Measurements from ENCODE around the gene PHTF2.

The PHTF2 gene

GRCh38 chr7:77811516-77812289, 13.1 kb downstream of the PHTF2 start:
- no peak overlapping the region for H3K4me3 ChIP-seq (ENCODE audit: low read depth, low read length)
- DNase-seq (ENCODE audit: low read depth), result no peak
- no peak for TF ChIP-seq CTCF (IDR thresholded peaks at IDR 0.05; ENCODE audit: control insufficient read depth, extremely low read depth, insufficient read depth)

DNA sequence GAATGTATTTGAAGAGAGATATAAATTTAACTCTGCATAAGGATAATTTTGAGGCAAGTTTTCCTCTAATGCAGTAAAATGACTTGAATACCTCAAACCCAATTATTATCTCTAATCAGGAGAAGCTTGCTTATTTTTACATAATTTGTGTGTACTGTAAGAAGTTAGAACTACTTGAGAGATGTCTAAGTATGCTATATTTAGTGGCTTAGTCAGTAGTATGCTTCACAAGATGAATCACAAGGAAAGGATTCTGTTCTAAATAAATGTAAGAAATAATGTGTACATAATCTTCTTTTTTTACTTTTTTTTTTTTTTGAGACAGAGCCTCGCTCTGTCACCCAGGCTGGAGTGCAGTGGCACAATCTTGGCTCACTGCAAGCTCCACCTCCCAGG, 13.7 kb downstream of the PHTF2 start:
- H3K4me3 ChIP-seq (ENCODE audit: low read depth, low read length), result no peak overlapping the region
- no peak for TF ChIP-seq CTCF (IDR thresholded peaks at IDR 0.05; ENCODE audit: control insufficient read depth, extremely low read depth, insufficient read depth)

DNA sequence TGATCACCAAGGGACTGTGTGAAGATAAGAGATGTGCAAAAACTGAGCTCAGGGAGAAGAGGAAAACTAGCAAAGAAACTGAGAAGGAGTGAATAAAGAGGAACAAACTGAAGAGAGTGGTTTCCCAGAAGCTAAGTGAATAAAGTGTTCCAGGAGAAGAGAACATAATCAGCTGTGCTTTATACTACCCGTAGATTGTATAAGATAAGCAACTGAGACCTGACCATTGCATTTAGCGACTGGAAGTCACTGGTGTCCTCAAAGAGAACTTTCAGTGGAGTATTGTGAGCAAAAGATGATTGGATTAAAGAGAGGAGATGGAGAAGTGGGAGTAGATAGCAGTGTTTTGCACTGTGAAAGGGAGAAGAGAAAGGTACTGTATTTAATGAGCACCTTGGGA, 14.6 kb downstream of the PHTF2 start:
- no peak overlapping the region for H3K4me3 ChIP-seq (ENCODE audit: low read depth, low read length)
- no peak for DNase-seq (ENCODE audit: low read depth)
- TF ChIP-seq CTCF (IDR thresholded peaks at IDR 0.05; ENCODE audit: control insufficient read depth, extremely low read depth, insufficient read depth), result no peak

More for the DNA sequence above, 13.7 kb downstream of the PHTF2 start:
- DNase-seq (ENCODE audit: low read depth), result no peak

DNA sequence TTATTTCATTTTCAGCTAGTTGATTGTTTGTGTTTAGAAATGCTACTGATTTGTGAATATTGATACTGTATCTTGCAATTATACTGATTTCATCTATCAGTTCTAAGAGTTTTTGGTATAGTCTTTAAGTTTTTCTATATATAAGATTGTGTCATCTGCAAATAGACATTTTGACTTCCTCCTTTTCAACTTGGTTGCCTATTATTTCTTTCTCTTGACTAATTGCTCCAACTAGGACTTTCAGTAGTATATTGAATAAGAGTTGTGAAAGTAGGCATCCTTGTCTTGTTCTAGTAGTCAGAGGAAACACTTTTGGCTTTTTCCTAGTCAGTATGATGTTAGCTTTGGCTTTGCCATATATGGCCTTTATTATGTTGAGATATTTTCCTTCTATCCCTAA, 20.4 kb downstream of the PHTF2 start:
- no peak overlapping the region for H3K4me3 ChIP-seq (ENCODE audit: low read depth, low read length)
- DNase-seq (ENCODE audit: low read depth), result no peak
- TF ChIP-seq CTCF (IDR thresholded peaks at IDR 0.05; ENCODE audit: control insufficient read depth, extremely low read depth, insufficient read depth), result no peak

- DNase-seq (ENCODE audit: low read depth), result no peak
- no peak overlapping the region for H3K4me3 ChIP-seq (ENCODE audit: low read depth, low read length)
- TF ChIP-seq CTCF (IDR thresholded peaks at IDR 0.05; ENCODE audit: control insufficient read depth, extremely low read depth, insufficient read depth), result no peak
Observed at GRCh38 chr7:77820967-77821366, 22.4 kb downstream of the PHTF2 start.

- no peak for TF ChIP-seq CTCF (IDR thresholded peaks at IDR 0.05; ENCODE audit: control insufficient read depth, extremely low read depth, insufficient read depth)
- DNase-seq (ENCODE audit: low read depth), result no peak
- no peak overlapping the region for H3K4me3 ChIP-seq (ENCODE audit: low read depth, low read length)
Observed at GRCh38 chr7:77822269-77822668, 23.7 kb downstream of the PHTF2 start.

DNA sequence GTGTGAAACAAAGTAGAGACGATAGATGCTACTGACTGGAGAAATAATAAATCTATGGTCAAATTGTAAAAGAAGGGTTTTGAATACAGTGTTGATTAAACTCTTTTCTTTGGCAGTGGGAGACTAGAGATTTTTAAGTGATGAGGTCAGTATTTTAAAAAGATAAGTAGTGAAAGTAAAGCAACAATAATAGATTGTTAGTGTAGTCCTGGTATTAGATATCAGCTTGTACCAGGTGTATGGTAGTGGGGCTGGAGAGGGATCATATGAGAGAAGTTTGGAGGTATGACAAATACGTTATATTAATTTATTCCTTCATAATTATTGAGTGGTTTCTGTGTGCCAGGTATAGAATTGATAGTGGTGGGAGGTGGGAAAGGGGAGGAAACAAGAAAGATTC, 25.2 kb downstream of the PHTF2 start:
- H3K4me3 ChIP-seq (ENCODE audit: low read depth, low read length), result no peak overlapping the region
- no peak for TF ChIP-seq CTCF (IDR thresholded peaks at IDR 0.05; ENCODE audit: control insufficient read depth, extremely low read depth, insufficient read depth)
- no peak for DNase-seq (ENCODE audit: low read depth)

Measured in LNCaP clone FGC (cell line).